NCI-H2107 treated with DMSO at 0.1 percent for 48 hours (cell line): ENCODE measurements around the gene PDCD4.

Source experiments
- DNase-seq: peaks from one replicate; lab custom pipeline; 2025; ENCODE audit not compliant: unreplicated experiment; lab: John Stamatoyannopoulos, UW

Gene PDCD4

GRCh38 chr10:110918269-110918642 is 46.5 kb downstream of the PDCD4 start:
- peak; percentile 55 for DNase-seq

DNA sequence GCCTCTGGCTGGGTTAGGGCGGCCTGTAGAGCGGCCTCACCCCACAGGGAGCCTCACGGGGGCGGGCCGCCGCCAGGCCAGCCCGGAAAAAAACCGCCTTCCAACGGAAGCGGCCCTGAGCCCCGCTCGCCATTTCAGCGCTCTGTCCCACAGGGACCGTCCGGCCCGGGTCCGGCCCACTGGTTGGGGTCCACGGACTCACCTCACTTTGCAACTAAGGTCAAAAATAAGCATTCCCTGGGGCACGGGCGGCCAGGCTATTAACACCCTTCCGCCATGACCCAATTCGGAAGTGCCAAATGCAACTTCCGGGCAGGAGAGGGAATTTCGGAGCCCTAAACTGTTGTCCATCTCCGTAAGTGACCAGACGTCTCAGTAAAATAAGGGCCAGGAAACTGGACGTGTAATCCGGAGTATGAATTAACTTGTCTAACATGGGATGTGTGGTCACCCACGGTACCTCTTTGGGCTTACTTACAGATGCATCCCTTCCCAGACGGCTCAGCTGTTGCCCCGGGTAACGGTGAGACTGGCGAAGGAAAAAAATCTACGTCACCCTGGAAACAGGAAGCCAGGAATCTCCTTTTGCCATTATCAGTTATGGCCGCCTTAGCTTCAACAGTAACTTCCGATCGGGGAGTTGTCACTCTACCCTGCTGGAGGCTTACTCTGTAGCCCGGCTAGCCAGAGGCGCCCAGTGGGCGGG is 47.1 kb downstream of the PDCD4 start, which contains the start of gene BBIP1:
Gene BBIP1 (minus strand): TSS at position 538 of the 706 bp plus-strand sequence. CDS start 1,023 bp downstream, outside the sequence.
- DNase-seq = peak; percentile 97

DNA sequence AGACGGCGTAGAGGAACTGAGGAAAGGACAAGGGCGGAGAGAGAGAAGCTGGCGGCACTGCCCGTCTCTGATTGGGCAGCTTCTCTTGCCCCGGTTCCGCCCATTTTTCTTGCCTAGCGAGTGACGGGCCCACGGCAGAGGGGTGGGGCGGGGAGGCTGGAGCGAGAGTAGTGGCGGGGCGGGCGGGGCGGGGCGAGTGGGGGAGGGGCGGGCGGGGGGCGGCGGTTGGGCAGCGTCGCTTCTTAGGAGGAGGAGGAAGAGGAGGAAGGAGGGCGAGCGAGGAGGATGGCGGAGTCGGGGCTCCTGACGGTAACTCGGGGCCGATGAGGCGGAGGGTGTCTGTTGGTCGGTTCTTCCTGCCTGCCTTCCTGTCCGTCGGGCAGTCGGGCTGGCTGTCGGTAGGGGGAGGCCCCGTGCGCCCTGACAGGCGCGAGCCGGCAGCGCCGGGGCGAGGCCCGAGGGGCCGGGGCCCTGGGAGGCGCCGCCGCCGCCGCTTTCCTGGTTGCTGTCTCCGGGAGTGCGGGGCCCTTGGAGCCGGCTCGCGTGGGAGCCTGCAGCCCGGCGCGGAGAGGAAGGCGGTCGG is 47.7 kb downstream of the PDCD4 start, which contains the start of gene SHOC2:
Gene SHOC2 (plus strand): TSS at position 256 of the 583 bp plus-strand sequence. CDS start 44,755 bp downstream, outside the sequence.
- no peak for DNase-seq

DNA sequence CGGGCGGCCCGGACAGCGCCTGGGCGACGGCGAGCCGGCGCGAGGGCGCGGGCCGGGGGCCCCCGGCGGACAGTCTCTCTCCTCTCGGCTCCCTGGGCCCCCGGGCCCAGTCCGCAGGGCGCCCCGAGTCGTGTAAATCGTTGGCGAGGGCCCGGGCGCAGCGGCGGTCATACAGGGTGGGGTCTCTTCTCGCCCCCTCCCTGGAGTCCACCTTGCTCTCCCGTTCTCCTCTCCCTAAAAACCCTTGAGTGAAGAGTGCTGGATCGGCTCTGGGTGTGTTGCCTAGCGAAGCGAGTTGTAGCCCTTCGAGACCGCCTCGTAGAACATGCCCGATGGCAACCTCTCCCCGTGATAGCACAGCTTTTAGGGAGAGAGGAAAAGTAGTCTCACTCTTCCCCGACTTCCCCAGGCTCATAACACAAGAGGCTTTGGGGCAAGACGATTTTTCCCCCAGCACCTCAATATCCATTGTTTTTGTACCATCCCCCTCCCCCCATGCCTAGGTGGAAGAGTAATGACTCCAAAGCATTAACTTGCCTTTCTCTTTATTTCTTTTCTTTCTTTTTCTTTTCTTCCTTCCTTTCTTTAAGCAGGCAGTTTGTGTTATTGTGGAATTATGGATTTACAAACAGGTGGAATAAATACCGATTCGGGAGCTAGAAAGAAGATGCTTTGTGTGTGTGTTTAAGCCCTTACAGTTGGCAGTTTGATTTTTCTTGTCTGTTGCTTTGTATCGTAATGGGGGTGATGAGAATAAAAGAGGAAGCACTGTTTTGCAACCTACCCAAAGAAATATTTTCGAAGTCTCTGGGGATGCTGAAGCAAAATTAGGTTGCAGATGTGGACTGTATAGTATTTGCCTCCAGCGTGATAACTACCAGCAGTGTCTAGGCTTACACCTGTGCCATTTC is 48.5 kb downstream of the PDCD4 start:
- DNase-seq = peak; percentile 33

GRCh38 chr10:110923856-110924493 is 52.2 kb downstream of the PDCD4 start:
- no peak for DNase-seq

DNA sequence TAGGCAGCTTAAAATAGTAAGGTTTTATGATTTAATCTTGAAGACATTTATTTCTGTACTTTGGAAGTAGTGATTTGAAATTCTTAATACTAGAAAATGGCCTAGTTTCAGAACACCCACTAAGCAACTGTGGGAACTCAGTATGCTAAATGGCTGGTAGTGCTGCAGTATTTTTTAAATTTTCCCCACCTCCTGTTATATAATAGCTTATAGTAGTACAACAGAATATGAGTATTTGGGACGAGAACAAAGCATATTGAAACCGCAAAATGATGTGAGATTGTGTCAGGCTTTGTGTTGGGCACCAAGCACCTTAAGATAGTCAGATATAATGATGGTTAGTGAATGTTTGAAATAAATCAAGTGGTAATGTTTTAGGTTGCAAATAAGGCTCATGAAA is 55.7 kb downstream of the PDCD4 start:
- DNase-seq = no peak

- DNase-seq = no peak
Observed at GRCh38 chr10:110931769-110932381, 60.1 kb downstream of the PDCD4 start.

DNA sequence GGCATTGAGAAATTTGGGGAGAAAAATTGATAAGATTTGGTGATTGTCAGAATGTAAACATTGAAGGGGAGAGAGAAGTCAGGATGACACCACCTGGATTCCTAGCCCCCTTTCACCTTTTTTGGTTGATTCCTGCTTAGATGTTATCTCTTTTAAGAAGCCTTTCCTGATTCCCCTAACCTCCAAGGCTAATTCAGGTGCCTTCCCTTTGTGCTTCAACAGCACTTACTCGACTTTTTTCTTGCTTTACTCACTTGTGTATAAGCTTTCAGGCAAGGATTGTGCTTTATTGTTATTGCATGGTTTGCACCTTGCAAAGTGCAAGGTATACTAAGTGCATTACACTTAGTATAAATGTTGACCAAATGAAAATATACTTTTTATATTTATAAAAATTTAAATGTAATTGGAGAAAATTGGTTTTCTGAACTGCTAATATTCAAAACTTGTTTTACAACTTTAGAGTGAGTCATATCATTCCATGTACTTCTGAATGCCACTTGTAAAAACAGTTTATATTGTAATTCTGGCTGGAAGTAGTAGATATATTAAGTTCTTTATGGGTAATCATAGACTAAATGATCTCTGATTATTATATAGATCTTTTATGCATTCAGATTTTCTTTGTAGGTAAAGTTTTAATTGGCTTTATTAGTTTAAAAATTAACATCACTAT is 60.9 kb downstream of the PDCD4 start:
- DNase-seq = no peak

DNA sequence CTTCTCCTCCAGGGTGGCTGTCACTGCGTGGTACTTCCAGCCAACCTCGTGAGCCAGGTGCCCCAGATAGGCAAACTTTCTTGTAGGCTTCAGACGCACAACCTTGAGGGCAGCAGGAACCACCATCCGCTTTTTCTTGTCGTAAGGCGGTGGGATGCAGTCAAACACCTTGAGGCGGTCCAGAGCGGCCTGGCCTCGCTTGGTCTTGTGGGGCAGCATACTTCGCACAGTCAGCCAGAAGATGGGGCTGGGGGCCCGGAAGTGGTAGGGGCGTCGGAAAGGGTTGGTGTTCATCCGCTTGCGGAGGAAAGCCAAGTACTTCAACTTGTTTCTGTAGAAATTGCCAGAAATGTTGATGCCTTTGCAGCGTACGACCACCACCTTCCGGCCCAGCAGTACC is 65.0 kb downstream of the PDCD4 start:
- no peak for DNase-seq

GRCh38 chr10:110939419-110939818 is 67.7 kb downstream of the PDCD4 start:
- no peak for DNase-seq

GRCh38 chr10:110944792-110945396 is 73.2 kb downstream of the PDCD4 start:
- no peak for DNase-seq

DNA sequence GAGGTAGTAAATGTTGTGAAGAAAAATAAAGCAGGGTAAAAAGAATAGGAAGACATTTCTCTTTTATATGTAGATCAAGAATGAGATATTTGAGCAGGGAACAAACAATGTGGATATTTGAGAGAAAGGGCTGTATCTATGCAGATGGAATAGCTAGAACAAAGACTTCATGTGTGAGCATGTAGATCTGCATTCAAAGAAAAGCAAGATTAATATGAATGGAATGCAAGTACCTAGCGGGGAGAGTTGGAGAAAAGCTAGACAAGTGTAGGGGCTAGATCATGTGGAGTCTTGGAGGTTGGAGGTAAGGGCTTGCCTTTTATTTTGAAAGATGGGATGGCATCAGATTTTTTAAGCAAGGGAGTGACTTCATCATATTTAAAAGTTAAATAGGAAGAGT is 74.8 kb downstream of the PDCD4 start:
- DNase-seq = no peak

DNA sequence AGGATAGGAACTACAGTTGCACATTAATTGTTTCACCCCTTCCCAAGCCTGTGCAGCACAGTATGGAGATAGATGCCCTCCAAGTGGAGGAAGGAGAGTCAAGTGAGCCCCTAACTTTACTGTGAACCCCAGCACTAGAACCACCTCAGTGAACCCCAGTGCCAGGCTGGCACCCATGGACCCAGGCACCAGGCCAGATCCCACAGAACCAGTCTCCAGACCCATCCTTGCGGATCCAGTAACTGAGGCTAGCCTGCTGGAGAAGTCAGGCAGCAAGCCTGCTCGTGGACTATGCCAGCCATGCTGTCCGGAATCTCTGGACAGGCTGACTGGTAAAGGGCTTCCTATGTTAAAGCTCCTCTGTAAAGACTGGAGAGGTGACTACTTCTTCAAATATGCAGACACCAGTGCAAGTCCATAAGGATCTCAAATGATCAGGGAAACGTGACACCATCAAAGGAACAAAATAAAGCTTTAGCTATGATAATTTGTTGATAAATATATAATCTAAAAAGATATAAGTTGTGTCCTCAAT is 75.4 kb downstream of the PDCD4 start:
- DNase-seq = no peak
